Vagina (tissue), 2 donors: Measurements from ENCODE around the gene CFAP141.

Experiments
- POLR2A ChIP-seq, 2 donors: fragments of 450-650 bp; IDR thresholded peaks; one replicate each; pipeline ENCODE4 v1.6.1; 2017; ENCODE audit warnings: antibody characterized with exemption in 2 of 2, mild to moderate bottlenecking in 2 of 2, moderate library complexity in 2 of 2
- POLR2AphosphoS5 ChIP-seq, 2 donors: sonication (generic); formaldehyde crosslinking; IDR thresholded peaks; one replicate each; pipeline ENCODE4 v1.9.0; 2017; ENCODE audit warnings: antibody characterized with exemption in 2 of 2, mild to moderate bottlenecking in 2 of 2, low read depth in 1 of 2; ENCODE audit not compliant: insufficient read depth in 1 of 2
- TF ChIP-seq, protein P1 (sequence below), 3 experiments: fragments of 450-650 bp in 2 of 3; fragments of 200-600 bp in 1 of 3; sonication (generic) in 1 of 3; IDR thresholded peaks; one replicate each; pipeline ENCODE4 v1.5.1; 2017 to 2019; ENCODE audit warnings: antibody characterized with exemption in 3 of 3, mild to moderate bottlenecking in 2 of 3, moderate library complexity in 2 of 3

DNA sequence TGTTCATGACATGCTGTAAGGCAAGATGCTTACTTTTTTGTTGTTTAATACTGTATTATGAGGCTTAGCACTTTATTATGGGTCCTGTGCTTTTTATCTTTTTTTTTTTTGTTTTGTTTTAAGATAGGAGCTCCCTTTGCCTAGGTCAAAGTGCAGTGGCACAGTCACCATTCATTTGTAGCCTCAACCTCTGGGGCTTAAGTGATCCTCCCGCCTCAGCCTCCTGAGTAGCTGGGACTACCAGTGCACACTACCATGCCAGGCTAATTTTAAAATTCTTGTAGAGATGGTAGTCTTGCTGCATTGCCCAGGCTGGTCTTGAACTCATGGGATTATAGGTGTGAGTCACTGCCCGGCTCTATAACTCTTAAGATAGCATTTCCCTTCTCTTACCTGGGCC, 19.2 kb upstream of the CFAP141 start:
- TF ChIP-seq, protein P1, sequence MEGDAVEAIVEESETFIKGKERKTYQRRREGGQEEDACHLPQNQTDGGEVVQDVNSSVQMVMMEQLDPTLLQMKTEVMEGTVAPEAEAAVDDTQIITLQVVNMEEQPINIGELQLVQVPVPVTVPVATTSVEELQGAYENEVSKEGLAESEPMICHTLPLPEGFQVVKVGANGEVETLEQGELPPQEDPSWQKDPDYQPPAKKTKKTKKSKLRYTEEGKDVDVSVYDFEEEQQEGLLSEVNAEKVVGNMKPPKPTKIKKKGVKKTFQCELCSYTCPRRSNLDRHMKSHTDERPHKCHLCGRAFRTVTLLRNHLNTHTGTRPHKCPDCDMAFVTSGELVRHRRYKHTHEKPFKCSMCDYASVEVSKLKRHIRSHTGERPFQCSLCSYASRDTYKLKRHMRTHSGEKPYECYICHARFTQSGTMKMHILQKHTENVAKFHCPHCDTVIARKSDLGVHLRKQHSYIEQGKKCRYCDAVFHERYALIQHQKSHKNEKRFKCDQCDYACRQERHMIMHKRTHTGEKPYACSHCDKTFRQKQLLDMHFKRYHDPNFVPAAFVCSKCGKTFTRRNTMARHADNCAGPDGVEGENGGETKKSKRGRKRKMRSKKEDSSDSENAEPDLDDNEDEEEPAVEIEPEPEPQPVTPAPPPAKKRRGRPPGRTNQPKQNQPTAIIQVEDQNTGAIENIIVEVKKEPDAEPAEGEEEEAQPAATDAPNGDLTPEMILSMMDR (IDR thresholded peaks at IDR 0.05), result no peak
- TF ChIP-seq POLR2A (IDR thresholded peaks at IDR 0.05) (no peak), POLR2AphosphoS5 (IDR thresholded peaks at IDR 0.05; ENCODE audit: insufficient read depth in 1 of 2, low read depth in 1 of 2) (no peak)
